Skeletal muscle satellite cell (primary cell): ENCODE results near the gene YWHAQ.
"Not testable (repeated sequence)": the region's sequence is repeated elsewhere in the genome, so short reads cannot be mapped to it uniquely, and the experiment has no call there.

Source experiments
- H3K27me3 ChIP-seq: 2 replicates; pipeline ENCODE4 v1.7.0; 2013; ENCODE audit warnings: low read length; ENCODE audit not compliant: control insufficient read depth, insufficient read depth
- H3K36me3 ChIP-seq: 2 replicates; pipeline ENCODE4 v1.7.0; 2013; ENCODE audit warnings: mild to moderate bottlenecking, control low read depth, low read length; ENCODE audit not compliant: insufficient read depth
- H3K4me1 ChIP-seq: 2 replicates; pipeline ENCODE4 v1.7.0; 2013; ENCODE audit warnings: low read length; ENCODE audit not compliant: control insufficient read depth, insufficient read depth
- H3K4me2 ChIP-seq: 2 replicates; pipeline ENCODE4 v1.7.0; 2013; ENCODE audit warnings: mild to moderate bottlenecking, low read length
- H3K4me3 ChIP-seq: 2 replicates; pipeline ENCODE4 v1.7.0; 2013; ENCODE audit warnings: low read length
- H3K9ac ChIP-seq: 2 replicates; pipeline ENCODE4 v1.7.0; 2013; ENCODE audit warnings: mild to moderate bottlenecking, low read depth, low read length, moderate library complexity
- H3K9me3 ChIP-seq: replicated peaks from 2 replicates; pipeline ENCODE4 v1.7.0; 2013; ENCODE audit warnings: mild to moderate bottlenecking, control low read depth, low read length

Gene YWHAQ

DNA sequence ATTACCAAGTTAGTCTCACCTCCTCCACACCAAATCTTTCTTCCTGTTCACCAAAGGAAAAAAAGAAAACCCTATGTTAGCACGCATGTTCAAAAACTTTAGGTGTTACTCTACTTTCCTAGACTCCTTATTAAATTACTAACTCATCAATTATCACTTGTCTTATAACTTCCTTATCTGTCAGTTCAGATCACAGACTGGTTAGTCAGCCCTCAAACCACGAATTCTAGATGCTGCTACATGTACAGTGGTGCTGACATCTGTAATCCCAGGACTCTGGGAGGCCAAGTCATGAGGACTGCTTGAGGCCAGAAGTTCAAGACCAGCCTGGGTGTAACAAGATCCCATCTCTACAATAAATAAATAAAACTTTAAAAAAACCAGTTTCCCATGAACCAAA, 3.5 kb downstream of the YWHAQ start:
- H3K4me1 ChIP-seq: peaks cover 40% of the 10 kb centered on the region
- no peak overlapping the region for H3K9ac ChIP-seq
- peak overlapping the region; percentile 94 for H3K4me3 ChIP-seq

DNA sequence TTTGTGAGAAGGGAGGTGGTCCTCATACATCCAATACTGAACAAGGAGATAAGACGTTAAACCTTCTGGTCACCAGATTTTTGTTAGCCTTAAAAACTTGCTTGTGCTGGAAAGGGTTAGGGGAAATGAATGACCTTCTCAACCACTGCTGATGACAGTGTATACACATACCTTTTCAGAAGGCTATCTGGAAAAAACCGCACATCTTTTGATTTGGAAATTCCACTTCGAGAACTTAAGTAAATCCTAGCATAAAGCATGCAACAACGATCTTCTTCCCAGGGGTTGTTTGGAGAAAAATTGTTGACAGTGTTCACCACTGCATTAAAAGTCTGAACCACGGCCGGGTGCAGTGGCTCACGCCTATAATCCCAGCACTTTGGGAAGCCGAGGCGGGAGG, 7.6 kb downstream of the YWHAQ start:
- no peak overlapping the region for H3K4me2 ChIP-seq
- H3K36me3 ChIP-seq: peaks cover 33% of the 10 kb centered on the region
- H3K9ac ChIP-seq: no peak overlapping the region
- no peaks in the 10 kb centered on the region for H3K9me3 ChIP-seq
- peaks cover 42% of the 10 kb centered on the region for H3K4me1 ChIP-seq
- H3K27me3 ChIP-seq: no peaks in the 10 kb centered on the region
- H3K4me3 ChIP-seq: no peak overlapping the region

More for the DNA sequence above, 3.5 kb downstream of the YWHAQ start:
- Histone ChIP-seq H3K27me3 (no peaks in the 10 kb centered on the region), H3K4me2 (peak overlapping the region; percentile 81), H3K9me3 (no peaks in the 10 kb centered on the region), H3K36me3 (peaks cover 43% of the 10 kb centered on the region)

DNA sequence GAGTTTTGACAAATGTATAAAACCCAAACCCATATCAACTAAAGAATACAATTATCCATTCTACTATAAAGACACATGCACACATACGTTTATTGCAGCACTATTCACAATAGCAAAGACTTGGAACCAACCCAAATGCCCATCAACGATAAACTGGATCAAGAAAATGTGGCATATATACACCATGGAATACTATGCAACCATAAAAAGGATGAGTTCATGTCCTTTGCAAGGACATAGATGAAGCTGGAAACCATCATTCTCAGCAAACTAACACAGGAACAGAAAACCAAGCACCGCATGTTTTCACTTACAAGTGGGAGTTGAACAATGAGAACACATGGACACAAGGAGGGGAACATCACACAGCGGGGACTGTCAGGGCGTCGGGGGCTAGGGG, 9.1 kb downstream of the YWHAQ start:
- not testable (repeated sequence) for H3K27me3 ChIP-seq, H3K9me3 ChIP-seq, H3K4me2 ChIP-seq, H3K4me3 ChIP-seq, H3K9ac ChIP-seq
- H3K36me3 ChIP-seq: peaks cover 26% of the 10 kb centered on the region
- peaks cover 28% of the 10 kb centered on the region for H3K4me1 ChIP-seq

DNA sequence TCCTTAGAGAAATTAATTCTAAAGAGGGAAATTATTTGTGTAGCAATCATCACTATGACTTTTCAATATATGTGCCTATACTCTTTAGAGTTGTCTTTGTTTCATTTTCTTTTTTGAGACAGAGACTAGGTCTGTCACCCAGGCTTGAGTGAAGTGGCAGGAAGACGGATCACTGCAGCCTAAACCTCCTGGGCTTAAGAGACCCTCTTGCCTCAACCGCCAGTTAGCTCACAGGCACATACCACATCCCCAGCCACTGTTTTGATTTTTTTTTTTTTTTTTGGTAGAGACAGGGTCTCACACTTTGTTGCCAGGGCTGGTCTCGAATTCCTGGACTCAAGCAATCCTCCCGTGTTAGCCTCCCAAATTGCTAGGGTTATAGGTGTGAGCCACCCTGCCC, 12.4 kb downstream of the YWHAQ start:
- H3K36me3 ChIP-seq: peaks cover 28% of the 10 kb centered on the region
- H3K4me2 ChIP-seq: no peak overlapping the region
- no peak overlapping the region for H3K4me3 ChIP-seq
- no peak overlapping the region for H3K9ac ChIP-seq
- H3K27me3 ChIP-seq: no peaks in the 10 kb centered on the region
- peaks cover 33% of the 10 kb centered on the region for H3K4me1 ChIP-seq
- H3K9me3 ChIP-seq: no peaks in the 10 kb centered on the region

DNA sequence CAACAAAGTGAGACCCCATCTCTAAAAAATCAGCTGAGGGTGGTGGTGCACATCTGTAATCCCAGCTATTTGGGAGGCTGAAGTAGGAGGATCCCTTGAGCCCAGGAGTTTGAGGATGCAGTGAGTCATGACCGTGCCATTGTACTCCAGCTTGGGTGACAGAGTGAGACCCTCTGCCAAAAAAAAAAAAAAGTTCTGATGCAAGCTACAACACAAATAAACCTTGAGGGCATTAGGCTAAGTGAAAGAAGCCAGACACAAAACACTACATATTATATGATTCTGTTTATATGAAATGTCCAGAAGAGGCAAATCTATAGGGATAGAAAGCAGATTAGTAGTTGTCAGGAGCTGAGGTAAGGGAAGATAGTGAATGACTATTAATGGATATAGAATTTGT, 13.0 kb downstream of the YWHAQ start:
- peaks cover 40% of the 10 kb centered on the region for H3K4me1 ChIP-seq
- H3K27me3 ChIP-seq: no peaks in the 10 kb centered on the region
- H3K36me3 ChIP-seq: peaks cover 23% of the 10 kb centered on the region
- H3K9me3 ChIP-seq: no peaks in the 10 kb centered on the region
- no peak overlapping the region for H3K4me3 ChIP-seq
- H3K4me2 ChIP-seq: no peak overlapping the region
- no peak overlapping the region for H3K9ac ChIP-seq

DNA sequence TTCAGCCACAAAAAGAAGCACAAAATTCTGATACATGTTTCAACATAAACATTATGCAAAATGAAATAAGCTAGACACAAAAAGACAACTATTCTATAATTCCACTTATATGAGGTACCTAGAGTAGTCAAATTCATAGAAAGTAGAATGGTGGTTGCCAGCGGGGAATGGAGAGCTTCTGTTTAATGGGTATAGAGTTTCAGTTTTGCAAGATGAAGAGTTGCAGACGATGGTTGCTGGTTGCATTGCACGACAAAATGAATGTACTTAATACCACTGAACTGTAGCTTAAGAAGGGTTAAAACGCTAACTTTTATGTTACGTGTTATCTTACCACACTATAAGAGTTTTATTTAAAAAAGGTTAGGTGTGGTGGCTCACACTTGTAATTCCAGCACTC, 13.5 kb downstream of the YWHAQ start:
- H3K9me3 ChIP-seq: no peaks in the 10 kb centered on the region
- H3K9ac ChIP-seq: no peak overlapping the region
- no peak overlapping the region for H3K4me3 ChIP-seq
- no peaks in the 10 kb centered on the region for H3K27me3 ChIP-seq
- H3K36me3 ChIP-seq: peaks cover 25% of the 10 kb centered on the region
- no peak overlapping the region for H3K4me2 ChIP-seq
- peaks cover 44% of the 10 kb centered on the region for H3K4me1 ChIP-seq

DNA sequence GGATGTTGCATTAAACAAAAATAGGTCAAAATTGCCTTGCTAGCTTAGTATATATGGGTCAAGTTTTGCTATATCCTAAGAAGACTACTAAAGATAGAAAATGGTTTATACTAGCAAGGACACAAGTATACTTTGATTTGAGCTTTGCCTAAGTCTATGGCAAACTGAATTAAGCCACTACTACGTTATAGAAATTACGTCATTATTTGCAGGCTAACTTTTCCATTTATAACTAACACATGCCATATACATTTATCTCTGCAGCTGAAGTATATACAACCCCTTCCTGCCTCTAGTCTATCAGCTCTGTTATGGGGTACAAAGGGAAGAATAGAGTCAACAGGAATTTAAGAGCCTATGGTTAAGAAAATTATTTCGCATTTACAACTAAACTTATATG, 16.2 kb downstream of the YWHAQ start:
- Histone ChIP-seq H3K4me2 (no peak overlapping the region), H3K27me3 (no peaks in the 10 kb centered on the region), H3K4me1 (peaks cover 27% of the 10 kb centered on the region), H3K9ac (no peak overlapping the region), H3K36me3 (peaks cover 32% of the 10 kb centered on the region), H3K4me3 (no peak overlapping the region), H3K9me3 (no peaks in the 10 kb centered on the region)

DNA sequence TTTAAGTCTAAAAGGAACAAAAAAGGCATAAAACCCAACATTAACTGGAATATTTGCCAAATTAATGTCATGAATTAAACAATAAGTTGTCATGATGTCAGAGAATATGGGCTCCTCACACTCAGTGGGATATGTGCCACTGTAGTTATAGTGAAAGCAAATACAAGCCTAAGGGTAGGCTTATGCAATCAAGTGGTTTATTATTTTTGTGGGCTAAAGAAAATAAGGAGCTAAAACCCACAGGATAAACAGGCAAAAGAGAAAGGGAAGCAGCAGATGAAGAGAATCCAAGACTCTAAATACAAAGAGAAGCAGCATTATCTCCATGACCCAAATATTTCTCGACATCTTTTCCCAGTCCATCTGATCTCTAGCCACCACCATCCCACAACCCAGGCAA, 17.5 kb downstream of the YWHAQ start:
- Histone ChIP-seq H3K9ac (peak overlapping the region; percentile 20), H3K4me3 (peak overlapping the region; percentile 33), H3K4me1 (peaks cover 33% of the 10 kb centered on the region)

DNA sequence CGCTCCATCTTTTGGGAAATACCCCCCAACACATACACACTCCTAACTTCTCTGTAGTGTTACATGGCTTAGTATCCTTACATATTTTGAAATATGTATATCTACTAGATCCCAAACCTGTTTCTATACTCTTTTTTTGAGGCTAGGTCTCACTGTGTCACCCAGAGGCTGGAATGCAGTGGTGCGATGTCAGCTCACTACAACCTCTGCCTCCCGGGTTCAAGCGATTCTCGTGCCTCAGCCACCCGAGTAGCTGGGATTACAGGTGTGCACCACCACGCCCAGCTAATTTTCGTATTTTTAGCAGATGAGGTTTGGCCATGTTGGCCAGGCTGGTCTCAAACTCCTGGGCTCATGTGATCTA, 19.3 kb downstream of the YWHAQ start:
- H3K4me1 ChIP-seq: peaks cover 42% of the 10 kb centered on the region
- H3K9me3 ChIP-seq, H3K4me3 ChIP-seq, H3K4me2 ChIP-seq, H3K9ac ChIP-seq, H3K27me3 ChIP-seq: not testable (repeated sequence)
- peaks cover 23% of the 10 kb centered on the region for H3K36me3 ChIP-seq

More for the DNA sequence above, 17.5 kb downstream of the YWHAQ start:
- no peaks in the 10 kb centered on the region for H3K27me3 ChIP-seq
- H3K9me3 ChIP-seq: no peaks in the 10 kb centered on the region
- H3K36me3 ChIP-seq: peaks cover 32% of the 10 kb centered on the region
- H3K4me2 ChIP-seq: peak overlapping the region; percentile 71

DNA sequence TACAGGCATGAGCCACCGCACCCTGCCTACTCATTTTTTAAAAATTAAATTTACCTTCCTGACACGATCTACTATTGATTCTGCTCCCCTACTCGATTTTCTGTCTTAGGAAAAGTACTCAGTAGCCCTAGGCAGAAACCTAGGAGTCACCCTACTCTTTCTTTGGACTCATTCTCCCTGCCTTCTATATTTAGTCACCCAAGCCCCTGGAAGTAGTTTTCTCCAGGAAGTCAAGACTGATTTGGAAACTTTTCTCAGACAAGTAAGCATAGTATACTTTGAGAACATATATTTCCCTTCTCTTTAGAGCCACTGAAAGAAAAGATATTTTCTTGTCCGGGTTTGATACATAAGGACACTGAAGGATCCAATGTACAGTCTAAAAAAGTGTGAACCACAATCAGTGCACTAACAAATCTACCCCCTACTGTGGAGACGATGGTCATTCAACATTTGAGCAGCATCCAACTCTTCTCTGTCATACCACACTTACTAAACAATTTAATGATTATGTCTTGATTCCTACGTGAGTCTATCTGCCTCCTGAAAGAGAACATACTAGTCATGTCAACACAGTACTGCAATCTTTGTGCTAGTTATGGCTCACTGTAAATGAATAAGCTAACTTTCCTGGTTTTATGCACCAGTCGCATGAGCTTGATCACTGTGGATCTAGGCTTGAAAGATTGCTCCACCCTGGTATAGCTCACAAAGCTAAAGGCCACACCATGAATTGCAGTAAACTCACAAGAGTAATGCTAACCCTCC, 19.8 kb downstream of the YWHAQ start:
- Histone ChIP-seq H3K4me2 (no peak overlapping the region), H3K36me3 (peaks cover 23% of the 10 kb centered on the region), H3K4me1 (peaks cover 42% of the 10 kb centered on the region), H3K27me3 (no peaks in the 10 kb centered on the region), H3K9me3 (no peaks in the 10 kb centered on the region), H3K4me3 (no peak overlapping the region), H3K9ac (no peak overlapping the region)

DNA sequence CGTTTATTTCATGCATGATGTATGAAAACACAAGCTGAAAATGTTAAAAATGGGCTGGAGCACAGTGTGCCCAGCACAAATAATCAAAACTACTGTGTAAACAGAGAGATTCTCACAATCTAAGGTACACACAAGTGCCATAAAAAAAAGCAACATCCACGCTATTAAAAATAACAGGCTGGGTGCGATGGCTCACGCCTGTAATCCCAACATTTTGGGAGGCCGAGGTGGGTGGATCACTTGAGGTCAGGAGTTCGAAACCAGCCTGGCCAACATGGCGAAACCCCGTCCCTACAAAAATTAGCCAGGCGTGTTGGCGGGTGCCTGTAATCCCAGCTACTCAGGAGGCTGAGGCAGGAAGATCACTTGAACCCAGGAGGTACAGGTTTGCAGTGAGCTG, 22.3 kb downstream of the YWHAQ start:
- Histone ChIP-seq H3K36me3 (peaks cover 23% of the 10 kb centered on the region), H3K4me2 (peak overlapping the region; percentile 57), H3K4me1 (peaks cover 28% of the 10 kb centered on the region)
- H3K4me3 ChIP-seq, H3K9me3 ChIP-seq, H3K27me3 ChIP-seq, H3K9ac ChIP-seq: not testable (repeated sequence)

DNA sequence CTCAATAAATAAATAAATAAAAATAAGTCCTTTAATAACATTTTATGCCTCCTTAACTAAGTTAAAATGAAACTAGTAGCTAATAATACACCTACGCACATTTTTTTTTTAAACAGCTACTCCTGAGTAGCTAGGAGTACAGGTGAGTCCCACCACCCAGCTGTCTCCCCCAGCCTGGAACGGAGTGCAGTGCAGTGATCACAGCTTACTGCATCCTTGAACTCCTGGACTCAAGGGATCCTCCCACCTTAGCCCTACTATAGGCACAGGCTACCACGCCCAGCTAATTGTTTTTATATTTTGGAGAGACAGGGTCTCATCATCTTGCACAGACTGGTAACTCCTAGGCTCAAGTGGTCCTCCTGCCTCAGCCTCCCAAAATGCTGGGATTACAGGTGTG, 28.4 kb downstream of the YWHAQ start:
- Histone ChIP-seq H3K9ac (no peak overlapping the region), H3K36me3 (peaks cover 35% of the 10 kb centered on the region), H3K4me1 (peaks cover 2% of the 10 kb centered on the region), H3K4me2 (no peak overlapping the region), H3K4me3 (no peak overlapping the region), H3K27me3 (no peaks in the 10 kb centered on the region), H3K9me3 (peaks cover 10% of the 10 kb centered on the region)
